GM12891 (cell line): ENCODE data around the gene GATD1.

ENCODE experiments used
- POLR2A ChIP-seq: IDR thresholded peaks from 2 replicates; pipeline ENCODE4 v1.6.1; 2011; ENCODE audit warnings: low read depth, low read length, control low read depth
- POLR2AphosphoS5 ChIP-seq: IDR thresholded peaks from 2 replicates; pipeline ENCODE4 v1.6.1; 2011; ENCODE audit warnings: low read depth, low read length, control low read depth
- TAF1 ChIP-seq: IDR thresholded peaks from 2 replicates; pipeline ENCODE4 v1.6.1; 2011; ENCODE audit warnings: low read depth, low read length, control low read depth

- no peak for TF ChIP-seq POLR2A
- no peak for TF ChIP-seq TAF1
- TF ChIP-seq POLR2AphosphoS5, result no peak
Observed at GRCh38 chr11:727281-727701, 50.0 kb downstream of the GATD1 start.
